GM20431 (cell line): ENCODE results near the gene EIF2AK2.
"Not testable (repeated sequence)": the region's sequence is repeated elsewhere in the genome, so short reads cannot be mapped to it uniquely, and the experiment has no call there.

Source experiments
- in situ Hi-C: fragments of 300-500 bp; cut with MseI, MboI; formaldehyde crosslinking; loops from one replicate; pipeline ENCODE4 v1.15.0; 2020; ENCODE audit warnings: low sequenced_read_pairs; ENCODE audit not compliant: unreplicated experiment

Gene EIF2AK2

DNA sequence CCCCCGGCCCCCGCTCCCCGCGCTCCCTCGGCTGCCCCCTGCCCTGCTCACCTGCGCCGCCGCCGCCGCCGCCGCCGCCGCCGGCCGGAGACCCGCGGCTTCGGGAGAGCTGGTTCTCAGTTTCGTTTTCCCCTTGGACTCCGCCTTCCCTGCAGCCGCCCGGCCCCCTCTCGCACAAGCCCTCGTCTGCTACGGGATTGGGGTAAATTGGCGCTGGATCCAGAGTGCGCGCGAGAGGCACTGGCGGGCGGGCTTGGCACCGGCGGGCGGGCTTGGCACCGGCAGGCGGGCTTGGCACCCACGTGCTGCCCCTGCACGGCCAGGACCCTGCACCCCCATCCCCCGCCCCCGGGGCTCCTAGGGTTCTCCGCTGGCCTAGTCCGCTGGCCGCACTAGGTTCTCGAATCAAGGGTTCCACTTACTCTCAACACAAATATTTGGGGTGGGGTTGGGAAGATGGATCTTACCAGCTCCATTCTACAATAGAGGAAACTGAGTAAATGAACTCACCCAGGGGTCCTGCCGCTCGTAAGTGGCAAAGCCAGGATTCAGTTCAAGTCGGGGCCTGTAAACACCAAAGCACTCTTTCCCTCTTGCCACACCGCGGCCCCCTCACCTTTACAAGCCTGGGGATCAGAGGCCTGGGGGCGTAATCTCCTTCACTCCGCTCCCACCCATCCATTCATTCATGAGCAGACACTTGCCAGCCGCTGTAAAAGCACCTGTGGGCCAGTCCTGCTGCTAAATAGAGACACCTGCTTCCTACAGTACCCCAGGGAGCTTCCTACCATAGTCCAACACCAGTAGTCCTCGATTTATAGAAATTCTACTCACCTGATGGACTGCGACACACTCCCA, at the start of gene EIF2AK2:
EIF2AK2 (minus strand) TSS at position 124 of the 858 bp plus-strand sequence. CDS start 9,174 bp downstream, outside the sequence.
- in situ Hi-C loops = no loop called here

DNA sequence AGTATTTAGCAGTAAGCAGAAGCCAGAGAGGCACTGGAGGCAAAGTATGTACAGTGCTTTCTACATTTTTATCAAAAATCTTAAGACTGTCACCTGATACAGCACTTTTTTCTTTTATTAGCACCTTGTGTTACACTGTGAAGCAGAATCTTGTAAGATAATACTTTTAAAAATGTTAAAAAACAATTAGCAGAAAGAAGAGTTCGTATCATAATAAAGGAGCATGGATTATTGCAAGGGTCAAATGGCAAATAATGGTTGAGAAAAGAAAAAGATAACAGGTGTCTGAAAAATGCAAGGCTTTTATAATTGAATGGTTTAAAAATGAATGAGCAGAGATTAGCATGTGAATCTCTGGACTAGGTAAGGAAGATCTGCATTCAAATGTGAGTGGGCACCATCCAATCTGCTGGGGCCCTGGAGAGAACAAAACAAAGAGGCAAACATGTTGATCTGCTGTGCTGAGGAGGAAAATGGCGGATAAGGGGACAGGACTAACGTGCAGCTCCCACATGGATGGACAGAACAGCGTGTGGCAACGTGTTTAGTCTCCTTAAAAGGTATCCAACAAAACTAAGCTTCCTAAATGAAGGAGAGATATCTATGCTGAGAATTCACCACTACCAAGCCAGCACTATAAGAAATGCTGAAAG, 49.0 kb upstream of the EIF2AK2 start:
- in situ Hi-C loops = no loop called here

DNA sequence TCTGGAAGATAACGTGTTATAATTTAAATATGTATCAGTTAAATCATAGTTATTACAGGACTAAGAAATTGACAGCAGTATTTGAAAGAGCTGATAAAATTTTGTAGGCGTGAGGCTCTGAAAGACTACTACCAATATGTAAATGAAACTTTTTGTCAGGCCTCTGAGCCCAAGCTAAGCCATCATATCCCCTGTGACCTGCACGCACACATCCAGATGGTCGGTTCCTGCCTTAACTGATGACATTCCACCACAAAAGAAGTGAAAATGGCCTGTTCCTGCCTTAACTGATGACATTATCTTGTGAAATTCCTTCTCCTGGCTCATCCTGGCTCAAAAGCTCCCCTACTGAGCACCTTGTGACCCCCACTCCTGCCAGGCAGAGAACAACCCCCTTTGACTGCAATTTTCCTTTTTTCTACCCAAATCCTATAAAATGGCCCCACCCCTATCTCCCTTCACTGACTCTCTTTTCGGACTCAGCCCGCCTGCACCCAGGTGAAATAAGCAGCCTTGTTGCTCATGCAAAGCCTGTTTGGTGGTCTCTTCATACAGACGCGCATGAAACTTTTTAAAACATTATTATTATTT, 48.4 kb upstream of the EIF2AK2 start:
- in situ Hi-C loops = not testable (repeated sequence)

DNA sequence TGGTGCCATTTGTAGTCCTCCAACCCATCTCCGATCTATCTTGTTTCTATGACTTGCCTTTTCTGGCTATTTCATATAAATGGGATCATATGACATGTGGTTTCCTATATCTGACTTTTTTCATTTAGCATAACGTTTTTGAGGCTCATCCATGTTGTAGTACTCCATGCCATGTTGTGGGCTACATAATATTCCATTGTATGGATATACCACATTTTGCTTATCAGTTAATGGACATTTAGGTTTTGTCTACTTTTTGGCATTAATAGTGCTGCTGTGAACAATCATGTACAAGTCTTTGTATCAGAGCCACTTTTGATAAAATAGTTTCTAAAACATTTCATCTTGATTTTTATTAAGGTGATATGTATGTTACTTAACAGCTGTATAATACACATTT, 46.9 kb upstream of the EIF2AK2 start:
- in situ Hi-C loops = no loop called here

DNA sequence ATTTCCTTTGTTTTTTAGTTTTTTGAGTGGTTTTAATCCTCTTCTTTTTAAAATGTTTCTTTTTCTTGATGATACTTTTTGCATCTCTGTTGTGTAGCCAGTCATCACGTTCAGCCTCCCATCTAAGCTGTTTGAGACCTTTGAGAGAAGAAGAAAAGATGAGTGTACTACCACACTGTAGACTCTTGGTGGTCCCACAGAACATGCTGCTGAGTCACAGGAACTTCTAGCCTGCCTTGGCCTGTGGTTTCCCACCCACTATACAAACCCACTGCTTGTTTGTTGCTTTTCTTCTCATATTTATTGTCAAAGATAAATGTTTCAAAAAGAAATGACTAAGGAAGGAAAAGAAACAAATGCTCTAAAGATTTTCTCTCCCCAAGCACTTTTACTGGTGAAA, 45.0 kb upstream of the EIF2AK2 start:
- in situ Hi-C loops = no loop called here

DNA sequence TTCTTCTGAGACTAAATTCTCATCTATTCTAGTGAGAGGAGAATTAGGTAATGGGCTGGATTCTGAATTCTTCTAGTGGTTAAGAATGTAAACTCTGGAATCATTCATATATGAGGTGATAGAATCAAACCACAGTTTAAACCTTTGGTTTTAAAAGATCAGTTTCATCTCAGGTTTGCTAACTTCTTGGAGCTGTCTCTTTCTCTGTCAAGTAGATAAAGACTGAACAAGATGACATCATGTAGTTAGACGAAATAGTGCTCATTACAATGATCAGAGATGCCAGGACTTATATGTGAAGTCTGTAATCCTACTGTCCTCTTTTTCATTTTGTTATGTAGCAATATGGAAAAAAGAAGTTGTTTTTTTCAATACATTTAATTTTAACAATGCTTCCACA, 44.4 kb upstream of the EIF2AK2 start:
- in situ Hi-C loops = no loop called here

DNA sequence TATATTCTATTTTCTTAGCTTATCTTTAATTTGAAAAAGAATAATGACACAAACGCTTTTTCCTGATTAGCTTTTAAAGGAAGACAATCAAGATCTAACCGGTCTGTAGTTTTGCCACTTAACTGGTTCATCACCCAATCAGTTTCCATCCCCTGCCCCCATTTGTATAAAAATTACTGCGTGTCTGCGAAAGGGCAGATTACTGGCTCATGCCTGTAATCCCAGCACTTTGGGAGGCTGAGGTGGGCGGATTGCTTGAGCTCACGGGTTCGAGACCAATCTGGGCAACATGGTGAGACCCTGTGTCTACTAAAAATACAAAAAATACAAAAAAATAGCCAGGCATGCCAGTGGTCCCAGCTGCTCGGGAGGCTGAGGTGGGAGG, 41.9 kb upstream of the EIF2AK2 start:
- in situ Hi-C loops = no loop called here

DNA sequence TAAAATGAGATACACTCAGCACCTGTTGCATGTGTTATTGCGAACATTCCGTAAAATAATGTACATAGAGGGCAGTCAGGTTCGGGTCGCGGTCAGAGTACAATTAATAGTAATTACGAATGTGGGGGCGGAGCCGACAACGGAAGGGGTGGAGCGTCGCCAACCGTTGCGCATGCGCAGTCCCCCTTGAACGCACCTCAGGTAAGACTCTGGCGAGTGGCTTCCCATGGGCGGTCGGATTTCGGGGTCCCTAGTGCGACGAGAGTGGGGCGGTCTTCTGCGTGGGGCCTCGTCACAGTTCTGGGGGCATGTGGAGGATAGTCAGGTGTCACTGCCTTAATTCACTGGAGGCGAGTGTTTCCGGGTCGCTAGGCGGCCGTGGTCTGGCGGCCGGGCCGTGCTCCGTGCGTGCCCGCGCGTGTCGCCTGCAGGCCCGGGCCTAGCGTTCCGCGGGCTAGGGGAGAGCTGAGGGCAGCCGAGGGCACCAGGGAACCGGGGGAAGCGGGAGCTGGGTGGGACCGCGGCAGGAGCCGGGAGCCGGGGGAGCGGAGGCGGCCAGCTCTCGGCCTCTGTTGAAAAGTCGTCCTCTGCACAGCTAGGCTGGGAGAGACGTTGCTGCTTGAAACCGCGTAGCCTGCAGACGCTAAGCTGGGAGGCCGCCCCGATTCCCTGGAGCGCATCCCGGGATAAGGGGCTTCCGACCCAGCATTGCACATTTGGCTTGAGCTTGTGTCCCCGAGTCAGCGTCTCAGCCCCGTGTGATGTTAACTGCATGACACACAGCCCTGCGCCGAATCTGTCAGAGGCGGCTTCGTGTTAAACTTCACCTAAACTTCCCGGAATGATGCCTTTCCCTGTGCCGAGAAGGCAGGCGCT, 39.8 kb upstream of the EIF2AK2 start, which contains the start of gene CEBPZOS:
CEBPZOS (plus strand) TSS at position 177 of the 876 bp plus-strand sequence. CDS start 3,209 bp downstream, outside the sequence.
- in situ Hi-C loops = no loop called here

DNA sequence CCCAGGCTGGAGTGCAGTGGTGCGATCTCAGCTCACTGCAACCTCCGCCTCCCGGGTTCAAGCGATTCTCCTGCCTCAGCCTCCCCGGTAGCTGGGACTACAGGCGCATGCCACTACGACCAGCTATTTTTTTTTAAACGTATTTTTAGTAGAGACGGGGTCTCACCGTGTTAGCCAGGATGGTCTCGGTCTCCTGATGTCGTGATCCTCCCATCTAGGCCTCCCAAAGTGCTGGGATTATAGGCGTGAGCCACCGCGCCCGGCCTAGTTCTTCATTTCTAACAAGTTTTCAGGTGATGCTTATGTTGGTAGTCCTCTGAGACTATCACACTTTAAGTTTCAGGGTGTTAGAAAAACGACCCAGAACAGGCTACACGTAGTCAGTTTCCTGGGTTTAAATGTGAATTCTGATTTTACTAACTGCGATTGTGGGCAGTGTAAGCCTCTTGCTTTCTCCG, 39.1 kb upstream of the EIF2AK2 start:
- in situ Hi-C loops = not testable (repeated sequence)

DNA sequence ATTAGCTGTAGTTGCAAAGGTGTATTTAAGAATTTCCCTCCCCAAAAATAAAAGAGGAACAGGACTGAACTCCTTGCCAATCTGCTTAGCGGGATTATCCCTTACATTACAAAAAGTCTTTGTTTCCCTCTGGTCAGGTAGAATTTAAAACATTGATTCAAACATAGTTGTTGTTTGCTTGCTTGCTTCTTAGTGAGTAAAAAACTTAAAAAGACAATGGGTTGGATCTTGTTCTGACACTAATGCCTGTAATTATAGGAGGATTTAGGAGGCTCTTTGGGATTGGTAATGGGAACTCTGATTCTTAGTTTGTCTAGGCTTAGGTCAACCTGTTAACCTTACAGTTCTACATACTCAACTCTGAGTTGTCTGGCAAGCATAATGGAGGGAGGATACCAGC, 35.8 kb upstream of the EIF2AK2 start:
- in situ Hi-C loops = no loop called here

DNA sequence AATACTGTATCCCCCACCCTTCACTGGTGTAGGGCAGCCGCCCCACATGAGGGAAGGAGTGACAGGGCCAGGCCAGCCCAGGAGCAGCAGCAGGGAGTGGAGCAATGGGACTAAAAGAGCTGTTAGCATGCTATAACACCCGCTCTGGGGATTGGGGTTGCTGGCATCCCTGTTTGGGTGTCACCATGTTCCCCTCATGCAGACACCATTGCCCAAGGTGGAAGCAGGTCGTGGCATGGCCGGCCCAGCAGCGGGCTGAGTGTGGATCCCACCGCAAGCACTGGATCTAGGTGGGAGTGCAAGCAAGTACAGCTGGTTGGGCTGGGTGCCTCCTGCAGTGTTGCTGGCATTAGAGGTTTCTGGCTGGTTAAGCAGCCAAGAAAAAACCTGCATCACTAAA, 35.0 kb upstream of the EIF2AK2 start:
- in situ Hi-C loops = no loop called here

DNA sequence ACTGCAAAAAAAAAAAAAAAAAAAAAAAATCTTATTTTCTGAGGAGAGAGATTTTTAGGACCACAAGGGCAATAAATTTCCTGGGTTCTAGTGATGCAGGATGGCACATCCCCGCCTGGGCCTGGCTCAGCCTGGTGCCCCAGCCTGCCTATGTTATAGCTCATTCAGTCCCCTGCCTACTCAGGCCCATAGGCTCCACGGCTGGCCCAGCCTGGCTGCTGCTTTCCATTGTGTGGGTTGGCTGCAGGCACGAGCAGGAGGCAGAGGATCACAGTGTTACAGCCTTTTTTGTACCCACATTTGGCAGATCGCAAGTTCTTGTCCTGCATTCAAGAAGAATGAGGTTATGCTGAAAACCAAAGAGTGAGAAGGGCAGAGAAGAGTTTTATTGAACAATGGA, 34.5 kb upstream of the EIF2AK2 start:
- in situ Hi-C loops = no loop called here

DNA sequence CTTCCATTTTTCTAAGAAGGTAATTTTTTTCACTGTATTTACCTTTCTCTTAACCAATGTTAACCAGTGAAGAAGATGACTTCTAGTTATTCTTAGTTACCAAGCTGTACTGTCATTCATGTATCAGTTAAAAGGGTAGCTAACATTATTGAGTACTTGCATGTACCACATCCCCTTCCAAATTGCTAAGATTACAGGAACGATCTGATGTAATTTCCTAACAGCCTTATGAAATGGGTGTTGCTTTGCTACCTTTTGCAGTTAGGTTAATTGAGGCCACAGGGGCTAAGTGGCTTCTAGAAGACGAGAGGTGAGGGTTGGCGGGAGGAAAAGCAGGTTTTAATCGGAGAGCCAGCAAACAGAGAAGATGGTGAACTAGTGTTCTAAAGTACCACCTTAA, 33.5 kb upstream of the EIF2AK2 start:
- in situ Hi-C loops = no loop called here

DNA sequence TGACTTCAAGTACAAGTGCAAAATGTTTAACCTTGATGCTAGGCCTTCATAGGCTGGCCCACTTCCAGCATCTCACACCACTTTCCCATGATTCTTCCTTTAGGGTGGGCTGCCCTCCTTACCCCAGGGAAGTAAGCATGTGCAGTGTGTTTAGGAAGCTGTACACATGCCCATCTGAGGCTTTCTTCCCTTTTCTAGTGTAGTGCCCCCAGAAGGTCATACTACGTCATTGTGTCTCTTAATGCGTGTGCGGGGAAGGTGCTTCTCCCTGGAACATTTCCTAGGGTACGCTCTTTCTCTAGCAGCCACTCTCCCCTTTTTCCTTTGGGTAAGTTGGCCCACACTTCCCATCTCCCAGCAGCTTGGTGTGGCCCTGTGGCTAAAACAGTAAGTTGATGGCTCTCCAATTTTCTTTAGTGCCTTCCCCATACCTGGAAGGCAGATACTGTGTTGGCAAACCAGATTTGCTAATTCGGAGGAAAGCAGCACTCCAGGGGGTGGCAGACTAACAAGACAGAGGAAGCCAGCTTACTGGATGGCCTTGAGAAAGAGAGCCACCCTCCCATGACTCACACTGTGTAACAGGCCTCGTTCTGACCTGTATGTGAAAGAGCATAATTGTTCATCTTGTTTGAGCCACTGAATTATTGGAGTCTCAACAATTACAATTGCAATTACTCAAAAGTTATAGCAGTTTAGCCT, 32.8 kb upstream of the EIF2AK2 start:
- in situ Hi-C loops = no loop called here

DNA sequence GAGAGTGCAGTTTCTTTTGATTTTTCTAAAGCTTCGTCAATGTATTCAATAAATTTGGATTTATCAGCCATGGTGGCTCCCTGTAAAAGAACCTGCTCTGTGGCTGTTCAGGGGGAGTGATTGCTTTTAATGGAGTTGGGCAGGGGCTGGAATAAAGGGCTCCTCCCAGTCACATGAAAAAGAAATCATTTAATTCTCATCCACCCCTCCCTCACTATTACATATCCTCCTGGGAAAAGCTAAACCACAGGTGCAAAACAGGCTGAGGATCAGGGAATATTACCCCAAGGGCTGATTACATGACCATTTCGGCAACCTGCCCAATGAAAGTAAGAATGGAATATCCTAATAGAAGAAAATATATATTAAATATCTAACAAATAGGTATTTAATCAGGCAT, 31.8 kb upstream of the EIF2AK2 start, which contains the start of gene SULT6B1:
SULT6B1 (minus strand) TSS at position 101 of the 400 bp plus-strand sequence; CDS start at position 71, 30 bp downstream.
- in situ Hi-C loops = no loop called here

DNA sequence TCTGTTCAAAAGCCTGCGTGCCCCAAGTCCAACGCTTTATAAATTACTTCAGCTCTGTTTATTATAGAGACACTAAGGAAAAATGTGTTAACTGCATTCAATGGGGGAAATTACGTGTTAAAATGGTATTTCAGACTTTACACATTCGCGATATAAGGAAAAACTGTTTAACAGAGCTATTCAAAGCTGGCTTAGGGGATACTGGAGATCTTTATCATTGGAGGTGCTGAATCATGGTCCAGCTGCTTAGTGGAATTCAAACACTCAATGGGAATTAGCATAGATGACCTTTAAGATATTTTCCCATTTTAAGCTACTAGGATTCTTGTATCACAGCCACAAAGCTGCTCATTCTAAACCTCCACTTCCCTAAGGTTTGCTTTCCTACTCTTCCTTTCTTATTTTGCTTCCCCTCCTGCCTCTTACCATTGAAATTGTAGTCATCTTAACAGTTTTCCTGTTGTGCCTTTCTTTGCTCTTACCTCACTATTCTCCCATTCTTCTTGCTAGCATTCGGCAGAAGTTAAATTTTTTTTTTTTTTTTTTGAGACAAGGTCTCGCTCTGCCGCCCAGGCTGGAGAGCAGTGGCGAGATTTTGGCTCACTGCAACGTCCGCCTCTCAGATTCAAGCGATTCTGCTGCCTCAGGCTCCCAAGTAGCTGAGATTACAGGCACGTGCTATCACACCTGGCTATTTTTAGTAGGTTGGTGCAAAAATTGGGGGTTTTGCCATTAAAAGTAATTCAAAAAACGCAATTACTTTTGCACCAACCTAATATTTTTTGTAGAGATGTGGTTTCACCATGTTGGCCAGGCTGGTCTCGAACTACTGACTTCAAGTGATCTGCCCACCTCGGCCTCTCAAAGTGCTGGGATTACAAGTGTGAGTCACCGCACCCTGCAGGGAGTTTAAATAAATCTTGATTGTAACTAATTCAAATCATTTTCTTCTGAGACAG, 25.2 kb upstream of the EIF2AK2 start:
- in situ Hi-C loops = no loop called here

DNA sequence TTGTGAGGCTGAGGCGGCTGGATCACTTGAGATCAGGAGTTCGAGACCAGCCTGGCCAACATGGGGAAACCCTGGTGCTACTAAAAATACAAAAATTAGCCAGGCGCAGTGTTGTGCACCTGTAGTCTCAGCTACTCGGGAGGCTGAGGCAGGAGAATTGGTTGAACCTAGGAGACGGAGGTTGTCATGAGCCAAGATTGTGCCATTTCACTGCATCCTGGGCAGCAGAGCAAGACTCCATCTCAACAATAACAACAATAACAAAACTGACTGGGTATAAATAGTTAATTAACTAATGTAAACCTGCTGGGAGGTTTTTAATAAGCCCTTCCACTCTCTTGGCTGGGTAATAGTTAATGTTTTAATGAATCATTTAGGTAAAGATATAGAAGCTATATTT, 23.9 kb upstream of the EIF2AK2 start:
- in situ Hi-C loops = no loop called here

DNA sequence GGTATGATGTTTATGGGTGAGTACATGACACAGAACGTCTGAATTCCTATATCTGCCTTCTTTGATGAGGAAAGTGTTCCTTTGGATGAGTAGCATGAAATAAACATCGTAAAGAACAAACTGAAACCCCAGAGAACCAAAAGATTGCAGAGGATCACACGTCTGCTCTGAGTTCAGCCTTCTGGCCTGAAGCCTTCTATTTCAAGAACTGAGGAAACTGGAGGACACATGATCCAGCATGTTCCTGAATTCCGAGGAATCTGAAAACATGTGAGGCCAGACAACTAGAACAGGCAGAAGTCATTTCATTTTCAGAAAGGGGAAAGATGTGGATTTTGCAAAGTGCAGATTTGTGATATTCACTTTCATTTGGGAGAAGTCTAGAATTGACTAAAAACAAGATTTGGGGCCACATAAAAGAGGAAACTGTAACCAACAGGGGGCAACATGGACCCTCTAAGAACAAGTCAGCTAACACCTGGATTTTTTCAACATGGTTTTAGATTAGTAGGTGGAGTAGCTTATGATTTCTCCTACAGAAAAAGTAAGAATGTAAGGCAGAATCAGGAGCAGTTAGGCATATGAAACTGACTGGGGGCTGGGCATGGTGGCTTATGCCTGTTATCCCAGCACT, 23.3 kb upstream of the EIF2AK2 start:
- in situ Hi-C loops = no loop called here
